ENCODE results near the gene ARHGEF17. TPM values are rescaled to one million over a fixed set of nuclear protein-coding genes. Genes with fewer than 3 reads are reported as not detected.

ARHGEF17 gene
- total RNA-seq, 3 donors from 2014 or later (not counting 1 experiment from before 2014, with no cell fraction given): 0.02 to 0.88 (median 0.50) TPM

DNA sequence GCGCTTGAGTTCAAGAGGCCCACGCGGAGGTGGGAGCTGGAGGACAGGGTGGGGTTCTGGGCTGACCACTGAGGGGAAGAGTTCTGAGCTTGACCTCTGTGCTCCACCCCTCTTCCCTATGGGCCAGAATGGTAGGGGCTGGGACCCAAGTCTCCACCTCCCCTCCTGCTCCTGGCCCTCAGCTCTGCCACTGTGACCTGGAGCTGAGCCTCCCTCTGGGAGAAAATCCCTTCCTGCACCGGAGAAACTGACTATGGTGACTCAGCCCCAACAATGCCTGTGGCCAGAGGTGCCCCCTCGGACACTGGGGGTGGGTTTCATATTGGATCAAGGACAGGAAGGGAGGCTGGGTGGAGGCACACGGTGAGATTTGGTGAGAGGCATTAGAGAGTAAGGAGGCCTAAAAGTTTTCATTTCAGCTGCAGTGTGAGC is 91.1 kb downstream of the ARHGEF17 start:
- H3K9me3 Mint-ChIP-seq: no peaks in the 10 kb centered on the region
- H3K27me3 Mint-ChIP-seq (ENCODE audit: low read depth in 2 of 2): no peaks in the 10 kb centered on the region
- ATAC-seq (peak in 1 of 3 donors; percentile 5), DNase-seq (peak in 1 of 2 donors; percentile 6)
- H3K27ac Mint-ChIP-seq: peak overlapping the region; percentile 81
- Histone ChIP-seq H3K4me3 (ENCODE audit: low read length) (no peak overlapping the region), H3K4me1 (ENCODE audit: control insufficient read depth, insufficient read depth, low read length) (no peaks in the 10 kb centered on the region), H3K36me3 (ENCODE audit: control insufficient read depth, insufficient read depth, low read length) (peaks cover 14% of the 10 kb centered on the region), H3K27me3 (ENCODE audit: control insufficient read depth, insufficient read depth, low read length) (no peaks in the 10 kb centered on the region), H3K27ac (ENCODE audit: low read length) (no peak overlapping the region), H3K9me3 (ENCODE audit: control insufficient read depth, insufficient read depth, low read length) (no peaks in the 10 kb centered on the region)
- TF ChIP-seq, protein P1, sequence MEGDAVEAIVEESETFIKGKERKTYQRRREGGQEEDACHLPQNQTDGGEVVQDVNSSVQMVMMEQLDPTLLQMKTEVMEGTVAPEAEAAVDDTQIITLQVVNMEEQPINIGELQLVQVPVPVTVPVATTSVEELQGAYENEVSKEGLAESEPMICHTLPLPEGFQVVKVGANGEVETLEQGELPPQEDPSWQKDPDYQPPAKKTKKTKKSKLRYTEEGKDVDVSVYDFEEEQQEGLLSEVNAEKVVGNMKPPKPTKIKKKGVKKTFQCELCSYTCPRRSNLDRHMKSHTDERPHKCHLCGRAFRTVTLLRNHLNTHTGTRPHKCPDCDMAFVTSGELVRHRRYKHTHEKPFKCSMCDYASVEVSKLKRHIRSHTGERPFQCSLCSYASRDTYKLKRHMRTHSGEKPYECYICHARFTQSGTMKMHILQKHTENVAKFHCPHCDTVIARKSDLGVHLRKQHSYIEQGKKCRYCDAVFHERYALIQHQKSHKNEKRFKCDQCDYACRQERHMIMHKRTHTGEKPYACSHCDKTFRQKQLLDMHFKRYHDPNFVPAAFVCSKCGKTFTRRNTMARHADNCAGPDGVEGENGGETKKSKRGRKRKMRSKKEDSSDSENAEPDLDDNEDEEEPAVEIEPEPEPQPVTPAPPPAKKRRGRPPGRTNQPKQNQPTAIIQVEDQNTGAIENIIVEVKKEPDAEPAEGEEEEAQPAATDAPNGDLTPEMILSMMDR (IDR thresholded peaks at IDR 0.05): no peak
- H3K36me3 Mint-ChIP-seq: no peaks in the 10 kb centered on the region
- 86% methylated on average over 6 of the region's 6 CpGs for WGBS (ENCODE audit: insufficient coverage)
- intact Hi-C loops (cut with micrococcal nuclease): no loop called here
- H3K4me3 Mint-ChIP-seq: peak overlapping the region; percentile 10
- H3K4me1 Mint-ChIP-seq: peaks cover 0 to 20% of the 10 kb centered on the region in 2 donors

DNA sequence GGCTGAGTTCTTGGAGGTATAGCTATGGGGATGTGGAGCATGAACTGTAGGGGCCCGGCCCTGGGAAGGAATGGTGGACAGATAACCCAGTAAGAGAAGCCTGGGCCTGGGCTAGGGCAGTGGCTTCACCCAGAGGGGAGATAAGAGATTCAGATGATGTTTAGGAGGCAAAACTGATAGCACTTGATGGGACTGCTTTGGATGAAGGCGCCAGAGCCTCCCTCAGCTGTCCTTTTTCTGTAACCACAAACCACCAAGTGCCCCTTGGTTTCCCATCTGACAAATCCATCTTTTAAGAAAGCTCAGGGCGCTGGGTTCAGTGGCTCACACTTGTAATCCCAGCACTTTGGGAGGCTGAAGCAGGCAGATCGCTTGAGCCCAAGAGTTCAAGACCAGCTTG is 91.6 kb downstream of the ARHGEF17 start:
- no peaks in the 10 kb centered on the region for H3K4me1 ChIP-seq (ENCODE audit: control insufficient read depth, insufficient read depth, low read length)
- Mint-ChIP-seq H3K27me3 (ENCODE audit: low read depth in 2 of 2) (no peaks in the 10 kb centered on the region), H3K27ac (peak overlapping the region; percentile 81), H3K36me3 (no peaks in the 10 kb centered on the region), H3K9me3 (no peaks in the 10 kb centered on the region), H3K4me3 (peak overlapping the region; percentile 10), H3K4me1 (peaks cover 0 to 20% of the 10 kb centered on the region in 2 donors)
- H3K27ac ChIP-seq (ENCODE audit: low read length): no peak overlapping the region
- intact Hi-C loops (cut with micrococcal nuclease): no loop called here
- TF ChIP-seq, protein P1 (IDR thresholded peaks at IDR 0.05): no peak
- no peaks in the 10 kb centered on the region for H3K9me3 ChIP-seq (ENCODE audit: control insufficient read depth, insufficient read depth, low read length)
- WGBS (ENCODE audit: insufficient coverage): 62% methylated on average over 4 of the region's 4 CpGs
- no peak overlapping the region for H3K4me3 ChIP-seq (ENCODE audit: low read length)
- DNase-seq (no peak), ATAC-seq (no peak)
- no peaks in the 10 kb centered on the region for H3K27me3 ChIP-seq (ENCODE audit: control insufficient read depth, insufficient read depth, low read length)
- peaks cover 10% of the 10 kb centered on the region for H3K36me3 ChIP-seq (ENCODE audit: control insufficient read depth, insufficient read depth, low read length)

DNA sequence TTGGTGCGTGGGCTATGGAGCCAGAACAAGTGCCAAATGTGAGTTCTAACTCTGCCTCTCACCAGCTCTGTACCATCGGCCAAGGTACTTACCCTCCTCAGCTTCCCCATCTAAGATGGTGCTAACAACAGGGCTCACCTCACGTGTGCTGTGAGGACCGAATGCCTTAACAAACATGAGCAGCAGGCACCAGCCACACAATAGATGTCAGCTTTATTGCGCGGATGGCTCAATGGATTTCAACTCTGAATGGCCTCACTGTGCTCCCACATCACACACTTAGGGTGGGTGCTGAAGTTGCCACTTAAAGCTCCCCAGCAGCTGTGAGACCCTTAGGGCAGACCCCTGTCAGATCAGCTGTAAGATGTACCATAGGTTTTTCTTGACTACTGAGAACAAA is 92.2 kb downstream of the ARHGEF17 start:
- 98% methylated on average over 6 of the region's 6 CpGs for WGBS (ENCODE audit: insufficient coverage)
- Histone ChIP-seq H3K4me3 (ENCODE audit: low read length) (no peak overlapping the region), H3K36me3 (ENCODE audit: control insufficient read depth, insufficient read depth, low read length) (peaks cover 9% of the 10 kb centered on the region), H3K27ac (ENCODE audit: low read length) (no peak overlapping the region), H3K4me1 (ENCODE audit: control insufficient read depth, insufficient read depth, low read length) (no peaks in the 10 kb centered on the region), H3K9me3 (ENCODE audit: control insufficient read depth, insufficient read depth, low read length) (no peaks in the 10 kb centered on the region), H3K27me3 (ENCODE audit: control insufficient read depth, insufficient read depth, low read length) (no peaks in the 10 kb centered on the region)
- H3K4me3 Mint-ChIP-seq: no peak overlapping the region
- TF ChIP-seq, protein P1 (IDR thresholded peaks at IDR 0.05): no peak
- ATAC-seq (no peak), DNase-seq (no peak)
- no peaks in the 10 kb centered on the region for H3K27me3 Mint-ChIP-seq (ENCODE audit: low read depth in 2 of 2)
- H3K9me3 Mint-ChIP-seq: no peaks in the 10 kb centered on the region
- H3K4me1 Mint-ChIP-seq: peaks cover 0 to 20% of the 10 kb centered on the region in 2 donors
- H3K36me3 Mint-ChIP-seq: no peaks in the 10 kb centered on the region
- H3K27ac Mint-ChIP-seq: peak overlapping the region; percentile 23 to 81
- intact Hi-C loops (cut with micrococcal nuclease): no loop called here

All from natural killer cell (primary cell).